Measurements from ENCODE around the gene ZKSCAN7. TPM values are rescaled to one million over a fixed set of nuclear protein-coding genes. Genes with fewer than 3 reads are reported as not detected.

The ZKSCAN7 gene
- total and polyA plus RNA-seq, 2 of the 13 experiments (the other 11 are each of a cell fraction or from before 2014, with no cell fraction given), result 2.3 to 3.8 TPM

GRCh38 chr3:44568561-44568960 is 13.6 kb downstream of the ZKSCAN7 start (continued):
- no peak for TF ChIP-seq DMTF1 (CRISPR knock-in tag; IDR thresholded peaks at IDR 0.05)

- Histone ChIP-seq H3K36me3 (replicated peaks in 1 of 2; ENCODE audit: control insufficient read depth in 1 of 2, insufficient read depth in 2 of 2, low read length in 2 of 2) (peaks cover 2 to 3% of the 10 kb centered on the region in 2 experiments; a peak in 2 of 5 replicates), H2AFZ (ENCODE audit: low read length) (no peak overlapping the region), H3K4me3 (replicated peaks in 1 of 3; ENCODE audit: insufficient read depth in 1 of 3, low read depth in 2 of 3, low read length in 3 of 3) (no peak overlapping the region), H3K9ac (ENCODE audit: insufficient read depth, low read depth, low read length) (no peak overlapping the region), H3K27me3 (ENCODE audit: control insufficient read depth in 1 of 2, insufficient read depth in 2 of 2, low read length in 2 of 2) (no peaks in the 10 kb centered on the region), H4K20me1 (ENCODE audit: insufficient read depth, low read length) (no peaks in the 10 kb centered on the region), H3K79me2 (ENCODE audit: insufficient read depth, low read length) (no peaks in the 10 kb centered on the region), H3K4me2 (ENCODE audit: low read depth, low read length) (no peak overlapping the region), H3K4me1 (ENCODE audit: insufficient read depth, low read length) (no peaks in the 10 kb centered on the region), H3K27ac (ENCODE audit: extremely low read length, insufficient read depth, low read length) (no peak overlapping the region), H3K9me3 (ENCODE audit: low read length) (peaks cover 19% of the 10 kb centered on the region; the same call in 1 of the 2 replicates)
- WGBS (ENCODE audit: low lambda C conversion rate), result 65% methylated on average over 4 of the region's 4 CpGs
- no TSS peak for BruUV-seq (replicated peaks)
- in situ Hi-C loops (cut with HindIII; ENCODE audit: extremely low pct_ligation_motif_present, low pct_unique_long_range_greater_than_20kb) (no loop called here), intact Hi-C loops (cut with micrococcal nuclease; ENCODE audit: unreplicated experiment) (no loop called here)
- FAIRE-seq, result no peak
- TF ChIP-seq MLLT10 (CRISPR knock-in tag; IDR thresholded peaks at IDR 0.05), result no peak
- TF ChIP-seq SNAPC4 (CRISPR knock-in tag; IDR thresholded peaks at IDR 0.05), result no peak
- POLR2A ChIA-PET, result no interaction called here
- DNase-seq (ENCODE audit: low spot score), result no peak
- CTCF ChIA-PET (ENCODE audit: low intra/inter-chr PET ratio, low total read pairs), result no interaction called here
- no peak for ATAC-seq
Measured at GRCh38 chr3:44571024-44571423, 16.0 kb downstream of the ZKSCAN7 start.
